GM23338 (cell line): ENCODE measurements around the gene CDX1. TPM values are rescaled to one million over a fixed set of nuclear protein-coding genes. Genes with fewer than 3 reads are reported as not detected.

Source experiments
- ATAC-seq: fragments of 200-7000 bp; cut with Tn5 transposase; 3 replicates; pipeline ENCODE4 v1.9.1; 2020
- DNase-seq: peaks from one replicate; pipeline ENCODE4 v3.0.0-alpha.2; 2015; ENCODE audit warnings: low spot score
- H2AFZ ChIP-seq: fragments of 200-600 bp; sonication (generic); 2 replicates; pipeline ENCODE4 v1.8.0; 2016; ENCODE audit warnings: antibody characterized with exemption, mild to moderate bottlenecking, moderate library complexity
- H3F3A ChIP-seq: fragments of 200-600 bp; sonication (generic); replicated peaks from 2 replicates; pipeline ENCODE4 v1.8.0; 2017; ENCODE audit warnings: antibody characterized with exemption, mixed run types, low read depth
- H3K27ac ChIP-seq: fragments of 200-600 bp; sonication (generic); 2 replicates; pipeline ENCODE4 v1.6.1; 2016; ENCODE audit warnings: low read depth
- H3K27me3 ChIP-seq: fragments of 200-600 bp; sonication (generic); 2 replicates; pipeline ENCODE4 v1.8.0; 2016; ENCODE audit warnings: mild to moderate bottlenecking, mixed run types, moderate library complexity; ENCODE audit not compliant: insufficient read depth
- H3K36me3 ChIP-seq: fragments of 200-600 bp; sonication (generic); 2 replicates; pipeline ENCODE4 v1.8.0; 2016; ENCODE audit warnings: mild to moderate bottlenecking; ENCODE audit not compliant: insufficient read depth
- H3K4me1 ChIP-seq: fragments of 200-600 bp; sonication (generic); 2 replicates; pipeline ENCODE4 v1.8.0; 2016; ENCODE audit warnings: mild to moderate bottlenecking, moderate library complexity; ENCODE audit not compliant: insufficient read depth
- H3K4me2 ChIP-seq: fragments of 200-600 bp; sonication (generic); 2 replicates; pipeline ENCODE4 v1.7.1; 2017; ENCODE audit warnings: mixed run types
- H3K4me3 ChIP-seq: fragments of 200-600 bp; sonication (generic); 2 replicates; pipeline ENCODE4 v1.6.1; 2016; ENCODE audit warnings: mixed run types
- H3K79me2 ChIP-seq: fragments of 200-600 bp; sonication (generic); replicated peaks from 2 replicates; pipeline ENCODE4 v1.8.0; 2017; ENCODE audit warnings: mild to moderate bottlenecking; ENCODE audit not compliant: insufficient read depth
- H3K9me2 ChIP-seq: fragments of 200-600 bp; sonication (generic); 2 replicates; pipeline ENCODE4 v1.8.0; 2017; ENCODE audit not compliant: insufficient read depth
- H4K20me1 ChIP-seq: fragments of 200-600 bp; sonication (generic); replicated peaks from 2 replicates; pipeline ENCODE4 v1.8.0; 2017; ENCODE audit warnings: mild to moderate bottlenecking; ENCODE audit not compliant: insufficient read depth
- H3K27ac Mint-ChIP-seq: 2 replicates; pipeline ENCODE4 v1.8.0; 2020; ENCODE audit warnings: inconsistent platforms, mild to moderate bottlenecking, moderate library complexity, mixed read lengths
- H3K27me3 Mint-ChIP-seq: 3 replicates; pipeline ENCODE4 v1.8.0; 2022; ENCODE audit warnings: low read depth, mild to moderate bottlenecking, moderate library complexity, mixed read lengths, inconsistent platforms; ENCODE audit not compliant: insufficient read depth, poor library complexity
- H3K36me3 Mint-ChIP-seq: 3 replicates; pipeline ENCODE4 v1.8.0; 2021; ENCODE audit warnings: low read depth, mild to moderate bottlenecking, inconsistent platforms, moderate library complexity, mixed read lengths
- H3K4me1 Mint-ChIP-seq: 3 replicates; pipeline ENCODE4 v1.8.0; 2020; ENCODE audit warnings: mild to moderate bottlenecking, inconsistent platforms, mixed read lengths
- H3K4me3 Mint-ChIP-seq: 3 replicates; pipeline ENCODE4 v1.8.0; 2021; ENCODE audit warnings: moderate library complexity, mild to moderate bottlenecking, inconsistent platforms, mixed read lengths
- H3K9me3 Mint-ChIP-seq: 3 replicates; pipeline ENCODE4 v1.8.0; 2020; ENCODE audit warnings: moderate library complexity, mild to moderate bottlenecking, inconsistent platforms, mixed read lengths
- CREB1 ChIP-seq: fragments of 250-450 bp; sonication (Bioruptor Pico); IDR thresholded peaks from 2 replicates; pipeline ENCODE4 v1.5.0; 2020; ENCODE audit warnings: low read depth, mild to moderate bottlenecking, moderate library complexity
- ETS1 ChIP-seq: IDR thresholded peaks from 2 replicates; pipeline ENCODE4 v1.6.1; 2016; ENCODE audit warnings: antibody characterized with exemption
- JUNB ChIP-seq: IDR thresholded peaks from one replicate; pipeline ENCODE4 v1.6.1; 2016; ENCODE audit warnings: antibody characterized with exemption; ENCODE audit not compliant: unreplicated experiment
- polyA plus RNA-seq: library from polyadenylated mRNA; unstranded; fragments of >200 nt; fragmentation: Nextera tagmentation; extraction: Ambion mirVana; gene quantifications from 2 replicates; pipeline ENCODE4 v1.2.1, GENCODE V29; 2016
- total RNA-seq: library from RNA; depleted of rRNA; stranded (reverse); fragments of >200 nt; shearing (Covaris generic); gene quantifications from 2 replicates; pipeline ENCODE4 v1.2.3, GENCODE V29; 2014
- TF ChIP-seq, protein P1 (sequence below): IDR thresholded peaks from one replicate; pipeline ENCODE4 v1.6.1; 2018; ENCODE audit warnings: antibody characterized with exemption; ENCODE audit not compliant: unreplicated experiment
- TF ChIP-seq, protein P2 (sequence below), 2 experiments: fragments of 200-600 bp in 1 of 2; sonication (generic) in 1 of 2; conservative IDR thresholded peaks; 2 replicates each; pipeline versions ENCODE4 v1.5.1 to v1.6.1; 2016 to 2017; ENCODE audit warnings: antibody characterized with exemption in 2 of 2, low read depth in 2 of 2, mild to moderate bottlenecking in 2 of 2, moderate library complexity in 1 of 2

The CDX1 gene
- total and polyA plus RNA-seq, 2 experiments from 2014 or later: not detected

- TF ChIP-seq ETS1: no peak
- no peak for TF ChIP-seq CREB1
Measured at GRCh38 chr5:150163035-150163434, 3.5 kb upstream of the CDX1 start (continued).

DNA sequence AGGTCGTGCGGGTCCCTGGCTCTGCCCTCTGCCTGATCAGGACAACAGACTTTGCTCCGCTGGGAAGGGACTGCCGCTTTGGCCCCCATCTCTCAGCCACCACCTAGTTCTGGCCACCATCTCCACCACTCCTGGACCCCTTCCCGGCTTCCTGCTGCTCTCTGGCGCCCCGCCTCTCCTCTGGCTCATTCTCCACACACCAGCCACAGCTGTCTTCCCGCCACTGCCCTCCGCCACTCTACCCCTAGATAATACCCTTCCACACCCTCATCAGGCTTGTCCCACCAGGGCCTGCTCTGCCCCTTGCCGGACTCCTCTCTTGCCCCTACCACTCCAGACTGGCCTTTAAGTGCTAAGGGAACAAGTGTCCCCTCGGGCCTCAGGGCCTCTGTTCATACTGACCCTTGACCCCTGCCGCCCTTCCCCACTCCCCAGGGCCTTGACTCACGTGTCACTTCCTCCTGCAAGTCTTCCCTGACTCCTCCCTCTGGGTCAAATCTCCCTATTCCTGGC lies 3.0 kb upstream of the CDX1 start:
- H3K27me3 Mint-ChIP-seq: peaks cover 52% of the 10 kb centered on the region
- peaks cover 51% of the 10 kb centered on the region for H3K27me3 ChIP-seq
- peak; percentile 57 for DNase-seq

More for the DNA sequence above, 3.0 kb upstream of the CDX1 start:
- H3K4me2 ChIP-seq: no peak overlapping the region
- ATAC-seq: peak; percentile 14
- H3K4me1 ChIP-seq: no peaks in the 10 kb centered on the region; the same call in 1 of the 2 replicates
- H3K27ac Mint-ChIP-seq: no peak overlapping the region
- H4K20me1 ChIP-seq: peaks cover 5% of the 10 kb centered on the region; the same call in 1 of the 2 replicates
- no peaks in the 10 kb centered on the region for H3K79me2 ChIP-seq
- no peak overlapping the region for H3K27ac ChIP-seq
- no peak overlapping the region for H3K4me3 ChIP-seq
- H3K36me3 Mint-ChIP-seq: no peaks in the 10 kb centered on the region
- peaks cover 8% of the 10 kb centered on the region; the same call in 1 of the 2 replicates for H3F3A ChIP-seq
- TF ChIP-seq JUNB (no peak), ETS1 (no peak)
- TF ChIP-seq, protein P1, sequence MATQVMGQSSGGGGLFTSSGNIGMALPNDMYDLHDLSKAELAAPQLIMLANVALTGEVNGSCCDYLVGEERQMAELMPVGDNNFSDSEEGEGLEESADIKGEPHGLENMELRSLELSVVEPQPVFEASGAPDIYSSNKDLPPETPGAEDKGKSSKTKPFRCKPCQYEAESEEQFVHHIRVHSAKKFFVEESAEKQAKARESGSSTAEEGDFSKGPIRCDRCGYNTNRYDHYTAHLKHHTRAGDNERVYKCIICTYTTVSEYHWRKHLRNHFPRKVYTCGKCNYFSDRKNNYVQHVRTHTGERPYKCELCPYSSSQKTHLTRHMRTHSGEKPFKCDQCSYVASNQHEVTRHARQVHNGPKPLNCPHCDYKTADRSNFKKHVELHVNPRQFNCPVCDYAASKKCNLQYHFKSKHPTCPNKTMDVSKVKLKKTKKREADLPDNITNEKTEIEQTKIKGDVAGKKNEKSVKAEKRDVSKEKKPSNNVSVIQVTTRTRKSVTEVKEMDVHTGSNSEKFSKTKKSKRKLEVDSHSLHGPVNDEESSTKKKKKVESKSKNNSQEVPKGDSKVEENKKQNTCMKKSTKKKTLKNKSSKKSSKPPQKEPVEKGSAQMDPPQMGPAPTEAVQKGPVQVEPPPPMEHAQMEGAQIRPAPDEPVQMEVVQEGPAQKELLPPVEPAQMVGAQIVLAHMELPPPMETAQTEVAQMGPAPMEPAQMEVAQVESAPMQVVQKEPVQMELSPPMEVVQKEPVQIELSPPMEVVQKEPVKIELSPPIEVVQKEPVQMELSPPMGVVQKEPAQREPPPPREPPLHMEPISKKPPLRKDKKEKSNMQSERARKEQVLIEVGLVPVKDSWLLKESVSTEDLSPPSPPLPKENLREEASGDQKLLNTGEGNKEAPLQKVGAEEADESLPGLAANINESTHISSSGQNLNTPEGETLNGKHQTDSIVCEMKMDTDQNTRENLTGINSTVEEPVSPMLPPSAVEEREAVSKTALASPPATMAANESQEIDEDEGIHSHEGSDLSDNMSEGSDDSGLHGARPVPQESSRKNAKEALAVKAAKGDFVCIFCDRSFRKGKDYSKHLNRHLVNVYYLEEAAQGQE: no peak
- TF ChIP-seq, protein P2, sequence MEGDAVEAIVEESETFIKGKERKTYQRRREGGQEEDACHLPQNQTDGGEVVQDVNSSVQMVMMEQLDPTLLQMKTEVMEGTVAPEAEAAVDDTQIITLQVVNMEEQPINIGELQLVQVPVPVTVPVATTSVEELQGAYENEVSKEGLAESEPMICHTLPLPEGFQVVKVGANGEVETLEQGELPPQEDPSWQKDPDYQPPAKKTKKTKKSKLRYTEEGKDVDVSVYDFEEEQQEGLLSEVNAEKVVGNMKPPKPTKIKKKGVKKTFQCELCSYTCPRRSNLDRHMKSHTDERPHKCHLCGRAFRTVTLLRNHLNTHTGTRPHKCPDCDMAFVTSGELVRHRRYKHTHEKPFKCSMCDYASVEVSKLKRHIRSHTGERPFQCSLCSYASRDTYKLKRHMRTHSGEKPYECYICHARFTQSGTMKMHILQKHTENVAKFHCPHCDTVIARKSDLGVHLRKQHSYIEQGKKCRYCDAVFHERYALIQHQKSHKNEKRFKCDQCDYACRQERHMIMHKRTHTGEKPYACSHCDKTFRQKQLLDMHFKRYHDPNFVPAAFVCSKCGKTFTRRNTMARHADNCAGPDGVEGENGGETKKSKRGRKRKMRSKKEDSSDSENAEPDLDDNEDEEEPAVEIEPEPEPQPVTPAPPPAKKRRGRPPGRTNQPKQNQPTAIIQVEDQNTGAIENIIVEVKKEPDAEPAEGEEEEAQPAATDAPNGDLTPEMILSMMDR (conservative IDR thresholded peaks at IDR 0.05; ENCODE audit: low read depth in 2 of 2): peak in 1 of 2 experiments; percentile 27; a peak in 2 of 4 replicates
- no peak overlapping the region for H3K4me3 Mint-ChIP-seq
- no peaks in the 10 kb centered on the region for H3K36me3 ChIP-seq
- no peak overlapping the region for H2AFZ ChIP-seq
- H3K9me2 ChIP-seq: no peaks in the 10 kb centered on the region
- peaks cover 29% of the 10 kb centered on the region for H3K4me1 Mint-ChIP-seq
- no peaks in the 10 kb centered on the region for H3K9me3 Mint-ChIP-seq
